HepG2 (cell line): Measurements from ENCODE around the gene PYY. TPM values are rescaled to one million over a fixed set of nuclear protein-coding genes. Genes with fewer than 3 reads are reported as not detected.

Source experiments
- ATAC-seq: fragments of 200-7000 bp; cut with Tn5 transposase; 3 replicates; pipeline ENCODE4 v1.9.1; 2020; ENCODE audit warnings: mild to moderate bottlenecking, moderate library complexity
- BruUV-seq: library from RNA; stranded (reverse); fragments of 400-500 nt; replicated peaks from 2 replicates; lab custom pipeline; 2021; lab: Mats Ljungman, UMichigan
- CTCF ChIA-PET: fragments of 300-600 bp; formaldehyde crosslinking; extraction: SDS; loops from one replicate; lab custom pipeline; 2021; ENCODE audit warnings: low total read pairs, inconsistent platforms, low intra/inter-chr PET ratio; lab: Yijun Ruan, JAX
- POLR2A ChIA-PET: fragments of 350-600 bp; sonication (Branson Sonifier 250); formaldehyde crosslinking; loops from one replicate; lab custom pipeline; 2020; ENCODE audit warnings: antibody characterized with exemption, inconsistent platforms; lab: Yijun Ruan, JAX
- DNase-seq: peaks from one replicate; pipeline ENCODE4 v3.0.0-alpha.2; 2015; ENCODE audit warnings: low spot score
- FAIRE-seq: peaks from 3 replicates; lab custom pipeline; 2011; peaks lifted over from hg19 to GRCh38; lab: Jason Lieb, UNC
- H2AFZ ChIP-seq: one replicate; pipeline ENCODE4 v1.6.1; 2011; ENCODE audit warnings: low read length, inconsistent platforms
- H3K27ac ChIP-seq: fragments of 300-600 bp; 3 replicates; pipeline ENCODE4 v1.8.0; 2011; ENCODE audit warnings: mixed run types, mild to moderate bottlenecking, mixed read lengths, low read length, inconsistent platforms; ENCODE audit not compliant: insufficient read depth; ENCODE audit errors: extremely low read length
- H3K27me3 ChIP-seq, 2 experiments: fragments of 200-600 bp in 1 of 2; 2 replicates in 1 of 2; 3 replicates in 1 of 2; pipeline versions ENCODE4 v1.6.0 to v1.8.0; 2011; ENCODE audit warnings: low read length in 2 of 2, mild to moderate bottlenecking in 2 of 2, moderate library complexity in 2 of 2, inconsistent platforms in 1 of 2; ENCODE audit not compliant: insufficient read depth in 2 of 2, control insufficient read depth in 1 of 2
- H3K36me3 ChIP-seq, 2 experiments: fragments of 200-600 bp in 1 of 2; replicated peaks in 1 of 2; 2 replicates in 1 of 2; 3 replicates in 1 of 2; pipeline versions ENCODE4 v1.5.1 to v1.8.0; 2011; ENCODE audit warnings: low read length in 2 of 2, inconsistent platforms in 1 of 2; ENCODE audit not compliant: insufficient read depth in 2 of 2, control insufficient read depth in 1 of 2
- H3K4me1 ChIP-seq: 2 replicates; pipeline ENCODE4 v1.5.1; 2012; ENCODE audit warnings: low read length, inconsistent platforms; ENCODE audit not compliant: insufficient read depth
- H3K4me2 ChIP-seq: 2 replicates; pipeline ENCODE4 v1.6.0; 2011; ENCODE audit warnings: low read depth, low read length, inconsistent platforms
- H3K4me3 ChIP-seq, 3 experiments: fragments of 200-600 bp in 1 of 3; sonication (generic), shearing (Covaris generic) in 1 of 3; replicated peaks in 1 of 3; 2 replicates each; pipeline ENCODE4 v1.5.1; 2011 to 2016; ENCODE audit warnings: low read length in 3 of 3, inconsistent platforms in 2 of 3, low read depth in 2 of 3, mild to moderate bottlenecking in 2 of 3, control low read depth in 1 of 3, mixed read lengths in 1 of 3; ENCODE audit not compliant: insufficient read depth in 1 of 3
- H3K79me2 ChIP-seq: one replicate; pipeline ENCODE4 v1.6.1; 2011; ENCODE audit warnings: low read length, inconsistent platforms; ENCODE audit not compliant: insufficient read depth
- H3K9ac ChIP-seq: 2 replicates; pipeline ENCODE4 v1.6.0; 2011; ENCODE audit warnings: mild to moderate bottlenecking, low read depth, low read length, inconsistent platforms; ENCODE audit not compliant: insufficient read depth
- H3K9me3 ChIP-seq: 2 replicates; pipeline ENCODE4 v1.5.1; 2012; ENCODE audit warnings: mild to moderate bottlenecking, low read length
- H4K20me1 ChIP-seq: 2 replicates; pipeline ENCODE4 v1.6.0; 2011; ENCODE audit warnings: inconsistent platforms, mild to moderate bottlenecking, low read length, moderate library complexity; ENCODE audit not compliant: insufficient read depth
- MTF2 ChIP-seq: sonication (generic); formaldehyde crosslinking; IDR thresholded peaks from 2 replicates; pipeline ENCODE4 v1.5.0; 2020; ENCODE audit warnings: missing genetic modification reagents, borderline replicate concordance
- PHF20 ChIP-seq: sonication (generic); formaldehyde crosslinking; IDR thresholded peaks from 2 replicates; pipeline ENCODE4 v1.5.0; 2020; ENCODE audit warnings: mild to moderate bottlenecking, missing genetic modification reagents
- POLR2AphosphoS5 ChIP-seq: IDR thresholded peaks from 2 replicates; pipeline ENCODE4 v1.6.1; 2012; ENCODE audit warnings: low read depth, low read length
- SSRP1 ChIP-seq: IDR thresholded peaks from 2 replicates; pipeline ENCODE4 v1.6.1; 2016; ENCODE audit warnings: control low read depth
- ZBED4 ChIP-seq: sonication (generic); formaldehyde crosslinking; IDR thresholded peaks from 2 replicates; pipeline ENCODE4 v1.4.0; 2020; ENCODE audit warnings: missing genetic modification reagents, borderline replicate concordance
- ZNF124 ChIP-seq: sonication (generic); formaldehyde crosslinking; IDR thresholded peaks from 2 replicates; pipeline ENCODE4 v1.4.0; 2020; ENCODE audit warnings: missing genetic modification reagents
- ZNF30 ChIP-seq: sonication (generic); formaldehyde crosslinking; IDR thresholded peaks from 2 replicates; pipeline ENCODE4 v1.5.0; 2020; ENCODE audit warnings: mild to moderate bottlenecking, missing genetic modification reagents
- ZNF350 ChIP-seq: sonication (generic); formaldehyde crosslinking; IDR thresholded peaks from 2 replicates; pipeline ENCODE4 v1.4.0; 2020; ENCODE audit warnings: mild to moderate bottlenecking, low read depth, missing genetic modification reagents, borderline replicate concordance
- ZNF605 ChIP-seq: sonication (generic); formaldehyde crosslinking; IDR thresholded peaks from 2 replicates; pipeline ENCODE4 v1.8.0; 2022; ENCODE audit warnings: mild to moderate bottlenecking, missing genetic modification reagents
- ZNF737 ChIP-seq: sonication (generic); formaldehyde crosslinking; IDR thresholded peaks from 2 replicates; pipeline ENCODE4 v1.5.0; 2020; ENCODE audit warnings: missing genetic modification reagents, mild to moderate bottlenecking, borderline replicate concordance
- ZSCAN31 ChIP-seq: sonication (generic); formaldehyde crosslinking; IDR thresholded peaks from 2 replicates; pipeline ENCODE4 v1.5.0; 2020; ENCODE audit warnings: low read depth, mild to moderate bottlenecking, missing genetic modification reagents
- WGBS: methylation state at CpG from one replicate; pipeline ENCODE4 v1.1.6; 2017; ENCODE audit warnings: low lambda C conversion rate; 5-methylcytosine and 5-hydroxymethylcytosine counted together
- in situ Hi-C: cut with HindIII; loops from 2 replicates; pipeline ENCODE4 v1.10.0; 2017; ENCODE audit warnings: low pct_unique_long_range_greater_than_20kb; ENCODE audit not compliant: extremely low pct_ligation_motif_present
- intact Hi-C: fragments of 100-400 bp; cut with micrococcal nuclease; formaldehyde crosslinking; loops from one replicate; pipeline ENCODE4 v1.10.0; 2022; ENCODE audit not compliant: unreplicated experiment
- polyA plus RNA-seq, 8 experiments: library from polyadenylated mRNA; depleted of rRNA in 3 of 8; stranded (reverse) in 7 of 8; unstranded in 1 of 8; fragments of >200 nt; fragmentation: Illumina TruSeq in 4 of 8; extraction: Trizol in 4 of 8; gene quantifications; 2 replicates each; pipeline versions ENCODE4 v1.2.1 to v1.2.3, GENCODE V29; 2011 to 2016; ENCODE audit warnings: low read depth in 4 of 8, missing spikeins in 1 of 8, mixed read lengths in 1 of 8; ENCODE audit not compliant: insufficient read depth in 1 of 8
- total RNA-seq, 5 experiments: library from RNA; depleted of rRNA; stranded (reverse); fragments of >200 nt; fragmentation: Illumina TruSeq; extraction: Trizol; gene quantifications; 2 replicates each; pipeline ENCODE4 v1.2.3, GENCODE V29; 2016; ENCODE audit warnings: low read depth in 1 of 5
- TF ChIP-seq, protein P1 (sequence below): IDR thresholded peaks from 2 replicates; pipeline ENCODE4 v1.6.1; 2016; ENCODE audit warnings: missing biosample characterization, missing genetic modification reagents, low read depth
- TF ChIP-seq, protein P2 (sequence below): sonication (generic); formaldehyde crosslinking; conservative IDR thresholded peaks from 2 replicates; pipeline ENCODE4 v1.4.0; 2020; ENCODE audit warnings: missing genetic modification reagents
- TF ChIP-seq, protein P3 (sequence below): sonication (generic); formaldehyde crosslinking; IDR thresholded peaks from 2 replicates; pipeline ENCODE4 v1.5.1; 2020; ENCODE audit warnings: mild to moderate bottlenecking, missing genetic modification reagents, borderline replicate concordance

The PYY gene
- total and polyA plus RNA-seq, 2 of the 13 experiments (the other 11 are each of a cell fraction or from before 2014, with no cell fraction given) = 0.25 TPM; not detected in 1

DNA sequence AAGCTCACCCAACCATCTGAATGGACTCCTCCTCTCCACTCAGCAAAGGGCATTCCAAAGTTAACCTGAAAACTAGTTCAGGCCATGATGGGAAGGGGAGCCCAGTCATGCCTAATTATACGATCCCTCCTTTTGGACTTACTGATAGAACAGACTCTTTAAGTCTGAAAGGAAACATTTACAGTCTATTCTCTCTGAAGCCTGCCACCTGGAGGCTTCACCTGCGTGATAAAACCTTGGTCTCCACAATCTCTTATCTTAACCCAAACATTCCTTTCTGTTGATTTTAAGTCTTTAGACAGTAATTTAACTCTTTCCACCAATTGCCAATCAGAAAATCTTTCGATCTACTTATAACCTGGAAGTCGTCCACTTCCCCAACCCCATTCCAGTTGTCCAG, 37.4 kb downstream of the PYY start:
- peaks cover 7 to 63% of the 10 kb centered on the region in 2 experiments; a peak in 4 of 5 replicates for H3K27me3 ChIP-seq
- in situ Hi-C loops (no loop called here), intact Hi-C loops (no loop called here)
- no peak overlapping the region for H3K9ac ChIP-seq
- BruUV-seq = no TSS peak
- no peak overlapping the region for H2AFZ ChIP-seq
- H3K4me1 ChIP-seq = no peaks in the 10 kb centered on the region
- WGBS = 1% methylated on average over 4 of the region's 4 CpGs
- ATAC-seq (no peak), FAIRE-seq (no peak), DNase-seq (no peak)
- H4K20me1 ChIP-seq = no peaks in the 10 kb centered on the region
- H3K4me2 ChIP-seq = no peak overlapping the region
- H3K79me2 ChIP-seq = no peaks in the 10 kb centered on the region
- no peaks in the 10 kb centered on the region for H3K9me3 ChIP-seq
- no peak overlapping the region for H3K27ac ChIP-seq
- ChIA-PET POLR2A (no interaction called here), CTCF (no interaction called here)
- no peak for TF ChIP-seq PHF20 (CRISPR knock-in tag)
- no peak for TF ChIP-seq ZBED4 (CRISPR knock-in tag)
- no peak for TF ChIP-seq SSRP1 (CRISPR knock-in tag)
- no peak for TF ChIP-seq ZSCAN31 (CRISPR knock-in tag)
- TF ChIP-seq, protein P1, sequence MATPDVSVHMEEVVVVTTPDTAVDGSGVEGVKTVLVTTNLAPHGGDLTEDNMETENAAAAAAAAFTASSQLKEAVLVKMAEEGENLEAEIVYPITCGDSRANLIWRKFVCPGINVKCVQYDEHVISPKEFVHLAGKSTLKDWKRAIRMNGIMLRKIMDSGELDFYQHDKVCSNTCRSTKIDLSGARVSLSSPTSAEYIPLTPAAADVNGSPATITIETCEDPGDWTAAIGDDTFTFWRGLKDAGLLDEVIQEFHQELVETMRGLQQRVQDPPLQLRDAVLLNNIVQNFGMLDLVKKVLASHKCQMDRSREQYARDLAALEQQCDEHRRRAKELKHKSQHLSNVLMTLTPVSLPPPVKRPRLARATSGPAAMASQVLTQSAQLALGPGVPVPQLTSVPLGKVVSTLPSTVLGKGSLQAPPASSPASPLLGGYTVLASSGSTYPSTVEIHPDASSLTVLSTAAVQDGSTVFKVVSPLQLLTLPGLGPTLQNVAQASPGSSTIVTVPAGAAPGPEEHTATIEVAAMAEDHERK (CRISPR knock-in tag) = no peak
- no peak for TF ChIP-seq ZNF605 (CRISPR knock-in tag)
- no peak for TF ChIP-seq MTF2 (CRISPR knock-in tag)
- TF ChIP-seq, protein P2, sequence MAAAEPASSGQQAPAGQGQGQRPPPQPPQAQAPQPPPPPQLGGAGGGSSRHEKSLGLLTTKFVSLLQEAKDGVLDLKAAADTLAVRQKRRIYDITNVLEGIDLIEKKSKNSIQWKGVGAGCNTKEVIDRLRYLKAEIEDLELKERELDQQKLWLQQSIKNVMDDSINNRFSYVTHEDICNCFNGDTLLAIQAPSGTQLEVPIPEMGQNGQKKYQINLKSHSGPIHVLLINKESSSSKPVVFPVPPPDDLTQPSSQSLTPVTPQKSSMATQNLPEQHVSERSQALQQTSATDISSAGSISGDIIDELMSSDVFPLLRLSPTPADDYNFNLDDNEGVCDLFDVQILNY (CRISPR knock-in tag) = no peak
- TF ChIP-seq, protein P3, sequence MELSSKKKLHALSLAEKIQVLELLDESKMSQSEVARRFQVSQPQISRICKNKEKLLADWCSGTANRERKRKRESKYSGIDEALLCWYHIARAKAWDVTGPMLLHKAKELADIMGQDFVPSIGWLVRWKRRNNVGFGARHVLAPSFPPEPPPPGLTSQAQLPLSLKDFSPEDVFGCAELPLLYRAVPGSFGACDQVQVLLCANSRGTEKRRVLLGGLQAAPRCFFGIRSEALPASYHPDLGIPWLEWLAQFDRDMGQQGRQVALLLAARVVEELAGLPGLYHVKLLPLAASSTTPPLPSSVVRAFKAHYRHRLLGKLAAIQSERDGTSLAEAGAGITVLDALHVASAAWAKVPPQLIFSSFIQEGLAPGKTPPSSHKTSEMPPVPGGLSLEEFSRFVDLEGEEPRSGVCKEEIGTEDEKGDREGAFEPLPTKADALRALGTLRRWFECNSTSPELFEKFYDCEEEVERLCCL (CRISPR knock-in tag) = no peak
- no peak for TF ChIP-seq ZNF737 (CRISPR knock-in tag)
- TF ChIP-seq ZNF30 (CRISPR knock-in tag) = no peak
- TF ChIP-seq ZNF350 (CRISPR knock-in tag) = no peak
- no peak for TF ChIP-seq POLR2AphosphoS5
- TF ChIP-seq ZNF124 (CRISPR knock-in tag) = no peak
- H3K4me3 ChIP-seq = no peak overlapping the region
- H3K36me3 ChIP-seq = no peaks in the 10 kb centered on the region
